Astrocyte (in vitro differentiated cells and primary cell): Measurements from ENCODE around the gene RAD52. TPM values are rescaled to one million over a fixed set of nuclear protein-coding genes. Genes with fewer than 3 reads are reported as not detected.

Source experiments
- DNase-seq: peaks from one replicate; pipeline ENCODE4 v3.0.0-alpha.2; 2010; ENCODE audit warnings: low read depth
- FAIRE-seq: peaks from 2 replicates; lab custom pipeline; 2011; peaks lifted over from hg19 to GRCh38; lab: Jason Lieb, UNC
- H2AFZ ChIP-seq: 2 replicates; pipeline ENCODE4 v1.6.0; 2012; ENCODE audit warnings: low read depth, low read length, inconsistent platforms
- H3K27ac ChIP-seq: 2 replicates; pipeline ENCODE4 v1.5.1; 2011; ENCODE audit warnings: low read depth, low read length, inconsistent platforms
- H3K27me3 ChIP-seq: 2 replicates; pipeline ENCODE4 v1.6.0; 2011; ENCODE audit warnings: low read length, inconsistent platforms; ENCODE audit not compliant: insufficient read depth
- H3K36me3 ChIP-seq: 2 replicates; pipeline ENCODE4 v1.5.1; 2011; ENCODE audit warnings: low read length, inconsistent platforms; ENCODE audit not compliant: insufficient read depth
- H3K4me1 ChIP-seq: 2 replicates; pipeline ENCODE4 v1.5.1; 2011; ENCODE audit warnings: low read length, inconsistent platforms; ENCODE audit not compliant: insufficient read depth
- H3K4me2 ChIP-seq: 2 replicates; pipeline ENCODE4 v1.6.0; 2012; ENCODE audit warnings: low read length, inconsistent platforms
- H3K4me3 ChIP-seq: 2 replicates; pipeline ENCODE4 v1.5.1; 2011; ENCODE audit warnings: low read depth, mild to moderate bottlenecking, low read length, inconsistent platforms; ENCODE audit not compliant: insufficient read depth
- H3K79me2 ChIP-seq: 2 replicates; pipeline ENCODE4 v1.6.0; 2012; ENCODE audit warnings: mild to moderate bottlenecking, low read length, inconsistent platforms; ENCODE audit not compliant: insufficient read depth
- H3K9ac ChIP-seq: 2 replicates; pipeline ENCODE4 v1.6.0; 2012; ENCODE audit warnings: mild to moderate bottlenecking, low read length, inconsistent platforms
- H3K9me3 ChIP-seq: 2 replicates; pipeline ENCODE4 v1.5.1; 2012; ENCODE audit warnings: low read depth, mild to moderate bottlenecking, low read length, inconsistent platforms; ENCODE audit not compliant: insufficient read depth
- H4K20me1 ChIP-seq: 2 replicates; pipeline ENCODE4 v1.6.0; 2012; ENCODE audit warnings: low read length, inconsistent platforms; ENCODE audit not compliant: insufficient read depth
- H3K27ac Mint-ChIP-seq: one replicate; pipeline ENCODE4 v1.8.0; 2021; ENCODE audit warnings: mild to moderate bottlenecking, mixed read lengths; ENCODE audit not compliant: unreplicated experiment
- H3K27me3 Mint-ChIP-seq: one replicate; pipeline ENCODE4 v1.8.0; 2021; ENCODE audit warnings: low read depth, mixed read lengths; ENCODE audit not compliant: unreplicated experiment
- H3K36me3 Mint-ChIP-seq: one replicate; pipeline ENCODE4 v1.8.0; 2021; ENCODE audit warnings: low read depth, mixed read lengths; ENCODE audit not compliant: unreplicated experiment
- H3K4me1 Mint-ChIP-seq: one replicate; pipeline ENCODE4 v1.8.0; 2021; ENCODE audit warnings: low read depth, mixed read lengths; ENCODE audit not compliant: unreplicated experiment
- H3K4me3 Mint-ChIP-seq: one replicate; pipeline ENCODE4 v1.8.0; 2021; ENCODE audit warnings: mild to moderate bottlenecking, moderate library complexity, mixed read lengths; ENCODE audit not compliant: unreplicated experiment
- H3K9me3 Mint-ChIP-seq: one replicate; pipeline ENCODE4 v1.8.0; 2021; ENCODE audit warnings: mild to moderate bottlenecking, mixed read lengths; ENCODE audit not compliant: unreplicated experiment
- EZH2 ChIP-seq: IDR thresholded peaks from 2 replicates; pipeline ENCODE4 v1.6.1; 2012; ENCODE audit warnings: mild to moderate bottlenecking, low read length, inconsistent platforms; ENCODE audit not compliant: insufficient read depth
- total RNA-seq: library from RNA; stranded (reverse); gene quantifications from 2 replicates; pipeline ENCODE4 v1.2.1, GENCODE V29; 2021
- TF ChIP-seq, protein P1 (sequence below): IDR thresholded peaks from 2 replicates; pipeline ENCODE4 v1.5.1; 2011; ENCODE audit warnings: low read depth, mild to moderate bottlenecking, inconsistent platforms, low read length, moderate library complexity; ENCODE audit not compliant: insufficient read depth

The RAD52 gene
- total RNA-seq, 1 donor from 2014 or later, result 11.7 TPM

DNA sequence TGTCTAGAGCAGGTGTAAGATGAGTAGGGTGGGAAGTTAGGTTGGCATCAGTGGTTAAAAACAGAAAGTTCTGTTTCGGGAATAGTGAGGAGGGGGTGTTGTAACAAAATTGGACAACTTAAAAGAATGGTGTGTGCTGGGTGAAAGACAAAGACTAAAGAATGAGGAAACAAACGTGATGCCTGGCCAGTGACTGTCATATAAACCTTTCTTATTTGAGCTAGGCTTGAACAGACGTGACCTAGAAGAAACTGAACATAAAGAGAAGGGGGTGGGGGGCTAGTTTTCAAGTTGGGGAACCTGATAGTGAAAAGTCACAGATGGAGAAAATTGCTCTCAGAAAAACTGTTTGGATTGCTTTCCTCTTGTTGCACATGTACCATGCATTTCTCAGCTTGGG, 39.6 kb downstream of the RAD52 start:
- H3K27ac Mint-ChIP-seq, result no peak overlapping the region
- no peaks in the 10 kb centered on the region for H3K27me3 Mint-ChIP-seq
- no peaks in the 10 kb centered on the region for H3K27me3 ChIP-seq
- H3K4me1 ChIP-seq, result peaks cover 21% of the 10 kb centered on the region
- H2AFZ ChIP-seq, result no peak overlapping the region
- peaks cover 14% of the 10 kb centered on the region for H3K4me1 Mint-ChIP-seq
- H3K4me2 ChIP-seq, result no peak overlapping the region
- peaks cover 18% of the 10 kb centered on the region for H4K20me1 ChIP-seq
- H3K9ac ChIP-seq, result no peak overlapping the region
- no peaks in the 10 kb centered on the region for H3K9me3 ChIP-seq
- H3K27ac ChIP-seq, result no peak overlapping the region
- peaks cover 39% of the 10 kb centered on the region for H3K36me3 ChIP-seq
- H3K4me3 Mint-ChIP-seq, result no peak overlapping the region
- no peak for TF ChIP-seq EZH2
- TF ChIP-seq, protein P1, sequence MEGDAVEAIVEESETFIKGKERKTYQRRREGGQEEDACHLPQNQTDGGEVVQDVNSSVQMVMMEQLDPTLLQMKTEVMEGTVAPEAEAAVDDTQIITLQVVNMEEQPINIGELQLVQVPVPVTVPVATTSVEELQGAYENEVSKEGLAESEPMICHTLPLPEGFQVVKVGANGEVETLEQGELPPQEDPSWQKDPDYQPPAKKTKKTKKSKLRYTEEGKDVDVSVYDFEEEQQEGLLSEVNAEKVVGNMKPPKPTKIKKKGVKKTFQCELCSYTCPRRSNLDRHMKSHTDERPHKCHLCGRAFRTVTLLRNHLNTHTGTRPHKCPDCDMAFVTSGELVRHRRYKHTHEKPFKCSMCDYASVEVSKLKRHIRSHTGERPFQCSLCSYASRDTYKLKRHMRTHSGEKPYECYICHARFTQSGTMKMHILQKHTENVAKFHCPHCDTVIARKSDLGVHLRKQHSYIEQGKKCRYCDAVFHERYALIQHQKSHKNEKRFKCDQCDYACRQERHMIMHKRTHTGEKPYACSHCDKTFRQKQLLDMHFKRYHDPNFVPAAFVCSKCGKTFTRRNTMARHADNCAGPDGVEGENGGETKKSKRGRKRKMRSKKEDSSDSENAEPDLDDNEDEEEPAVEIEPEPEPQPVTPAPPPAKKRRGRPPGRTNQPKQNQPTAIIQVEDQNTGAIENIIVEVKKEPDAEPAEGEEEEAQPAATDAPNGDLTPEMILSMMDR, result no peak
- no peaks in the 10 kb centered on the region for H3K9me3 Mint-ChIP-seq
- no peak overlapping the region for H3K4me3 ChIP-seq
- FAIRE-seq (no peak), DNase-seq (no peak)
- H3K79me2 ChIP-seq, result peaks cover 2% of the 10 kb centered on the region
- H3K36me3 Mint-ChIP-seq, result peaks cover 19% of the 10 kb centered on the region

DNA sequence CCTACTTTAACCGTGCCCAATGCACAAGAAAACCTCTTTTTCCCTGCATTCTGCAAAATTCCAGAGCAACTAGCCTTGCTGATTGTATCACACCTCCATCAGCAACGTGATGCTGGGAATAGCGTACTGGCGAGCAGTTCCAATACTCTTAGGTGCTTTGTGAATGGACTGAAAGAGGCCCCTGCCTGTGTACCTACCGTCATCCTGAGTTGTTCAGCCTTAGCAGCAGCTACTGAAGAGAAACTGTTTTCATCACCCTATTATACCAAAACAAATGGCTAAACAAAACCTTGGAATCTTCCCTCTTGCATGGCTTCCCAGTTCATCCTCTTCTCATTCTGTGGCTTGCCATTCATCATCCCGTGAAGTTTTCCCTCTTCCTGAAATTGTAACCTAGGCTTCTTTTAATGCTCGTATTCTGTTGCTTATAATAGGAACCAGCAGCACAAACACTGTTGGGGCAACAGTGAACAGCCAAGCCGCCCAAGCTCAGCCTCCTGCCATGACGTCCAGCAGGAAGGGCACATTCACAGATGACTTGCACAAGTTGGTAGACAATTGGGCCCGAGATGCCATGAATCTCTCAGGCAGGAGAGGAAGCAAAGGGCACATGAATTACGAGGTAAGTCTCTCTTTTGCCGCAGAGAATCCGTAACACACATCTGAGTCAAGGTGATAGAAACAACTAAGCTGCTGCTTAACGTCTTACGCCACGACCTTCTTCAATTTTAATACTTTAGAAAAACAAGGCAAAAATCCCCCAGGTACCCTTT, 41.9 kb downstream of the RAD52 start:
- H3K4me3 ChIP-seq, result no peak overlapping the region
- H3K79me2 ChIP-seq, result peaks cover 2% of the 10 kb centered on the region
- TF ChIP-seq, protein P1, result no peak
- no peak for TF ChIP-seq EZH2
- H3K27me3 ChIP-seq, result no peaks in the 10 kb centered on the region
- DNase-seq, result no peak
- H4K20me1 ChIP-seq, result peaks cover 22% of the 10 kb centered on the region
- H3K4me1 ChIP-seq, result peaks cover 3% of the 10 kb centered on the region
- no peaks in the 10 kb centered on the region for H3K9me3 Mint-ChIP-seq
- H3K27ac ChIP-seq, result no peak overlapping the region
- no peaks in the 10 kb centered on the region for H3K9me3 ChIP-seq
- no peak overlapping the region for H3K9ac ChIP-seq
- FAIRE-seq, result no peak
- no peaks in the 10 kb centered on the region for H3K27me3 Mint-ChIP-seq
- peaks cover 48% of the 10 kb centered on the region for H3K36me3 ChIP-seq
- no peak overlapping the region for H3K27ac Mint-ChIP-seq
- H3K36me3 Mint-ChIP-seq, result peaks cover 21% of the 10 kb centered on the region
- H3K4me2 ChIP-seq, result no peak overlapping the region
- H2AFZ ChIP-seq, result no peak overlapping the region
- peaks cover 3% of the 10 kb centered on the region for H3K4me1 Mint-ChIP-seq
- no peak overlapping the region for H3K4me3 Mint-ChIP-seq

DNA sequence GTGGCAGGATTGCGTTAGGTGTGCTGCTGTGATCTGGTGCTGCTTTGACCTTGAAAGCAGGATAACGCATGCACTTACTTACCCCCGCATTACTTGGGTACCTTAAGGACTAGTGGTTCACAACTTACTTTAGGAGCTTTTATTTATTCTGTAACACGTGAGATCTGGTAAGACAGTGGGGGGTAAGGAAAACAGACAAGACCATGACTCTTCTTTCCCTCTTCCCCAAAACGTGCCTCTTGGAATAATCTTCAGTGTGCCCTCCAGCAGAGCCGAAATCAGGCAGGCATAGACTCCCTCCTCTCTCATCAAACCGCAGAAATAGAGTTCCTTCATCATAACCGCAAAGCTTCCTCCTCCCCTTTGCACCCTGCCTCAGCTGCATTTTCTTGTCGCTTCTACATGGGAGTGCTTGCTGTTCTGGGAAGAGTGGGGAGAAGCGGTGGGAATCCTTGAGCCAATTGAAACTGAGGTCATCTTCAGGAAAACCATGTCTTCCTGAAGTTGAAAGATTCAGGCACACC, 43.4 kb downstream of the RAD52 start:
- no peak overlapping the region for H3K4me3 Mint-ChIP-seq
- Histone ChIP-seq H3K9ac (no peak overlapping the region), H3K9me3 (no peaks in the 10 kb centered on the region), H3K36me3 (peaks cover 52% of the 10 kb centered on the region), H3K4me2 (no peak overlapping the region), H2AFZ (no peak overlapping the region), H3K4me1 (peaks cover 3% of the 10 kb centered on the region), H3K4me3 (no peak overlapping the region), H3K27ac (no peak overlapping the region), H3K79me2 (no peaks in the 10 kb centered on the region), H3K27me3 (no peaks in the 10 kb centered on the region), H4K20me1 (peaks cover 24% of the 10 kb centered on the region)
- H3K9me3 Mint-ChIP-seq, result no peaks in the 10 kb centered on the region
- DNase-seq (no peak), FAIRE-seq (no peak)
- H3K4me1 Mint-ChIP-seq, result peaks cover 3% of the 10 kb centered on the region
- TF ChIP-seq EZH2, result no peak
- TF ChIP-seq, protein P1, result no peak
- peaks cover 26% of the 10 kb centered on the region for H3K36me3 Mint-ChIP-seq
- H3K27me3 Mint-ChIP-seq, result no peaks in the 10 kb centered on the region
- no peak overlapping the region for H3K27ac Mint-ChIP-seq
